Tibial nerve (tissue), 4 donors: Measurements from ENCODE around the gene SNX13.

Source experiments
- CTCF ChIP-seq, 5 experiments: fragments of 200-600 bp in 3 of 5; fragments of 450-650 bp in 2 of 5; sonication (generic) in 3 of 5; IDR thresholded peaks; one replicate each; pipeline ENCODE4 v1.5.1; 2016 to 2019; ENCODE audit warnings: antibody characterized with exemption in 5 of 5, mild to moderate bottlenecking in 3 of 5, moderate library complexity in 2 of 5
- EP300 ChIP-seq, 2 donors: sonication (generic); formaldehyde crosslinking; IDR thresholded peaks; one replicate each; pipeline ENCODE4 v1.6.1; 2017; ENCODE audit warnings: antibody characterized with exemption in 2 of 2, mild to moderate bottlenecking in 1 of 2
- POLR2A ChIP-seq, 2 donors: fragments of 450-650 bp; IDR thresholded peaks; one replicate each; pipeline ENCODE4 v1.6.1; 2017; ENCODE audit warnings: antibody characterized with exemption in 2 of 2, mild to moderate bottlenecking in 2 of 2, moderate library complexity in 2 of 2

GRCh38 chr7:17952387-17952786, 12.1 kb upstream of the SNX13 start:
- no peak for TF ChIP-seq CTCF (IDR thresholded peaks at IDR 0.05)
- TF ChIP-seq EP300 (IDR thresholded peaks at IDR 0.05), result no peak
- no peak for TF ChIP-seq POLR2A (IDR thresholded peaks at IDR 0.05)
